MG63 (cell line): ENCODE measurements around the gene SERPINA3. TPM values are rescaled to one million over a fixed set of nuclear protein-coding genes. Genes with fewer than 3 reads are reported as not detected.

ENCODE experiments used
- DNase-seq: peaks from one replicate; pipeline ENCODE4 v3.0.0-alpha.2; 2020
- H3K27me3 ChIP-seq: fragments of 250-450 bp; sonication (Bioruptor Pico); 2 replicates; pipeline ENCODE4 v1.5.1; 2020; ENCODE audit warnings: mild to moderate bottlenecking, moderate library complexity
- H3K36me3 ChIP-seq: fragments of 250-450 bp; sonication (Bioruptor Pico); 2 replicates; pipeline ENCODE4 v1.5.1; 2020; ENCODE audit warnings: mild to moderate bottlenecking, moderate library complexity
- H3K4me3 ChIP-seq: fragments of 250-450 bp; sonication (Bioruptor Pico); 2 replicates; pipeline ENCODE4 v1.5.1; 2020; ENCODE audit warnings: mild to moderate bottlenecking, moderate library complexity
- H3K9me3 ChIP-seq: fragments of 250-450 bp; sonication (Bioruptor Pico); 2 replicates; pipeline ENCODE4 v1.5.1; 2020; ENCODE audit warnings: mild to moderate bottlenecking, moderate library complexity
- total RNA-seq: library from RNA; depleted of rRNA; stranded (reverse); fragments of >200 nt; shearing (Covaris generic); gene quantifications from 2 replicates; pipeline ENCODE4 v1.2.3, GENCODE V29; 2014; ENCODE audit warnings: low replicate concordance

The SERPINA3 gene
- total RNA-seq, 1 experiment from 2014 or later = not detected

GRCh38 chr14:94617988-94618822, 6.0 kb downstream of the SERPINA3 start:
- Histone ChIP-seq H3K36me3 (no peaks in the 10 kb centered on the region), H3K4me3 (no peak overlapping the region), H3K9me3 (no peaks in the 10 kb centered on the region; the same call in none of the 2 replicates), H3K27me3 (no peaks in the 10 kb centered on the region)
- DNase-seq = no peak

GRCh38 chr14:94619297-94619696, 7.1 kb downstream of the SERPINA3 start:
- no peak for DNase-seq
- Histone ChIP-seq H3K4me3 (no peak overlapping the region), H3K9me3 (no peaks in the 10 kb centered on the region; the same call in none of the 2 replicates), H3K27me3 (no peaks in the 10 kb centered on the region), H3K36me3 (no peaks in the 10 kb centered on the region)

GRCh38 chr14:94620597-94620996, 8.4 kb downstream of the SERPINA3 start:
- Histone ChIP-seq H3K9me3 (no peaks in the 10 kb centered on the region; the same call in none of the 2 replicates), H3K4me3 (no peak overlapping the region), H3K27me3 (no peaks in the 10 kb centered on the region), H3K36me3 (no peaks in the 10 kb centered on the region)
- no peak for DNase-seq

GRCh38 chr14:94621358-94622134, 9.4 kb downstream of the SERPINA3 start:
- Histone ChIP-seq H3K4me3 (no peak overlapping the region), H3K36me3 (no peaks in the 10 kb centered on the region), H3K27me3 (no peaks in the 10 kb centered on the region), H3K9me3 (no peaks in the 10 kb centered on the region; the same call in none of the 2 replicates)
- DNase-seq = no peak

- Histone ChIP-seq H3K9me3 (no peaks in the 10 kb centered on the region; the same call in none of the 2 replicates), H3K27me3 (no peaks in the 10 kb centered on the region), H3K4me3 (no peak overlapping the region), H3K36me3 (no peaks in the 10 kb centered on the region)
- DNase-seq = no peak
Measured at GRCh38 chr14:94622653-94623421, 10.6 kb downstream of the SERPINA3 start.

- H3K4me3 ChIP-seq = no peak overlapping the region
- H3K36me3 ChIP-seq = no peaks in the 10 kb centered on the region
- no peak for DNase-seq
- no peaks in the 10 kb centered on the region; the same call in 1 of the 2 replicates for H3K9me3 ChIP-seq
- H3K27me3 ChIP-seq = no peaks in the 10 kb centered on the region
Measured at GRCh38 chr14:94623422-94623809, 11.2 kb downstream of the SERPINA3 start.

- Histone ChIP-seq H3K27me3 (no peaks in the 10 kb centered on the region), H3K4me3 (no peak overlapping the region), H3K36me3 (no peaks in the 10 kb centered on the region), H3K9me3 (no peaks in the 10 kb centered on the region)
- DNase-seq = no peak
Measured at GRCh38 chr14:94623856-94624499, 11.8 kb downstream of the SERPINA3 start.

- Histone ChIP-seq H3K36me3 (no peaks in the 10 kb centered on the region), H3K4me3 (no peak overlapping the region), H3K9me3 (no peaks in the 10 kb centered on the region), H3K27me3 (no peaks in the 10 kb centered on the region)
- no peak for DNase-seq
Measured at GRCh38 chr14:94624537-94625352, 12.6 kb downstream of the SERPINA3 start.

- no peaks in the 10 kb centered on the region for H3K9me3 ChIP-seq
- H3K36me3 ChIP-seq = no peaks in the 10 kb centered on the region
- H3K4me3 ChIP-seq = no peak overlapping the region
- no peaks in the 10 kb centered on the region for H3K27me3 ChIP-seq
- no peak for DNase-seq
Measured at GRCh38 chr14:94625353-94625635, 13.1 kb downstream of the SERPINA3 start.

GRCh38 chr14:94628578-94628977, 16.4 kb downstream of the SERPINA3 start:
- no peak overlapping the region for H3K4me3 ChIP-seq
- no peaks in the 10 kb centered on the region for H3K27me3 ChIP-seq
- no peaks in the 10 kb centered on the region for H3K9me3 ChIP-seq
- no peaks in the 10 kb centered on the region for H3K36me3 ChIP-seq
- no peak for DNase-seq

- no peaks in the 10 kb centered on the region for H3K9me3 ChIP-seq
- H3K4me3 ChIP-seq = no peak overlapping the region
- H3K27me3 ChIP-seq = no peaks in the 10 kb centered on the region
- H3K36me3 ChIP-seq = no peaks in the 10 kb centered on the region
- DNase-seq = no peak
Measured at GRCh38 chr14:94630396-94630795, 18.2 kb downstream of the SERPINA3 start.

- Histone ChIP-seq H3K4me3 (no peak overlapping the region), H3K9me3 (no peaks in the 10 kb centered on the region), H3K27me3 (no peaks in the 10 kb centered on the region), H3K36me3 (no peaks in the 10 kb centered on the region)
- no peak for DNase-seq
Measured at GRCh38 chr14:94631050-94631449, 18.9 kb downstream of the SERPINA3 start.

GRCh38 chr14:94631536-94632304, 19.5 kb downstream of the SERPINA3 start:
- H3K36me3 ChIP-seq = no peaks in the 10 kb centered on the region
- no peaks in the 10 kb centered on the region for H3K27me3 ChIP-seq
- DNase-seq = no peak
- no peaks in the 10 kb centered on the region for H3K9me3 ChIP-seq
- H3K4me3 ChIP-seq = no peak overlapping the region

GRCh38 chr14:94632305-94632590, 20.1 kb downstream of the SERPINA3 start:
- no peak for DNase-seq
- Histone ChIP-seq H3K4me3 (no peak overlapping the region), H3K36me3 (no peaks in the 10 kb centered on the region), H3K9me3 (no peaks in the 10 kb centered on the region), H3K27me3 (no peaks in the 10 kb centered on the region)

GRCh38 chr14:94633121-94633520, 20.9 kb downstream of the SERPINA3 start:
- Histone ChIP-seq H3K27me3 (no peaks in the 10 kb centered on the region), H3K9me3 (no peaks in the 10 kb centered on the region), H3K36me3 (no peaks in the 10 kb centered on the region), H3K4me3 (no peak overlapping the region)
- DNase-seq = no peak
